NK-92 treated with Interleukin-12 subunit alpha and Interleukin-12 subunit beta, amount 100 ng/mL, for 24 hours (cell line): ENCODE data around the gene GRAP2.
A peak's percentile ranks its signal among the peaks of the same experiment; 100 is the strongest.
"Not testable (repeated sequence)": the region's sequence is repeated elsewhere in the genome, so short reads cannot be mapped to it uniquely, and the experiment has no call there.

ENCODE experiments used
- DNase-seq: peaks from one replicate; lab custom pipeline; 2025; lab: John Stamatoyannopoulos, UW

GRAP2 gene

GRCh38 chr22:39897841-39898240 lies 3.0 kb upstream of the GRAP2 start:
- no peak for DNase-seq

DNA sequence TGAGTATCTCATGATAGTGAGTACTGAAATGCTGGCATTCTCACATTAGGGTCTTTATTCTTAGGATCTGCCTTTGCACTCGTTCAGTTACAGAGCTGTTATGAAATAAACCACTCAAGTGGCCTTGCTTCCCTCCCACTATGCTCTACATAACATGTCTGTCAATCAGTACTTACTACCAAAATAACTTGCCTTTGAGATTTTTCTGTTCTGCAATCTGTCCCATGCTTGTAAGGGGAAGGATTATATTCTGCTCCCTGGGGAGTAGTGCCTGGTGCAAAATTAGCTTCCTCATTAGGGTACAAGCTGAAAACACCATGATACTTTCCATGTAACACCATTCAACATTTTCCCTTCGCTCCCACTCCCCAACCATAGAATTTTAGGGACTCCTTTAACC lies 1.9 kb upstream of the GRAP2 start:
- no peak for DNase-seq

- DNase-seq, result no peak
These were observed 772 bp downstream of the GRAP2 start for GRCh38 chr22:39901565-39902146.

- not testable (repeated sequence) for DNase-seq
These were observed 3.1 kb downstream of the GRAP2 start for GRCh38 chr22:39904024-39904423.

- DNase-seq, result no peak
These were observed 4.0 kb downstream of the GRAP2 start for GRCh38 chr22:39904862-39905261.

DNA sequence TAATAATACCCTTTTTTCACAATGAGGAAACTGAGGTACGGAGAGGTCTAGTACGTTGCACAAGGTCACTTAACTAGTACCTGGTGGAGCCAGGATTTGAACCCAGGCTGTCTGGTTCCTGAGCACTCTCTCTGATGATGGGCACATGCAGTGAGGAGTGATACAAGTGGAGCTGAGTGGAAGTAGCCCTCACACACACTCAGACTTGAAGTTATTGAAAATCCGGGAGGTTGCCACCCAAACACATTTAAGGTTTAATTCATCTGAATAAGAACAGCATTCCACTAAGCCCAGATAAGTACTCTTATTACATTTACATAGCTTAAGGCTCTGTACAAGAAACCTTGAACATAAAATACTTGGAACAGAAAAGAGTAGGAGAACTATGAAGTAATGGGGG lies 4.8 kb downstream of the GRAP2 start:
- DNase-seq, result no peak

- no peak for DNase-seq
These were observed 5.3 kb downstream of the GRAP2 start for GRCh38 chr22:39906207-39906606.

DNA sequence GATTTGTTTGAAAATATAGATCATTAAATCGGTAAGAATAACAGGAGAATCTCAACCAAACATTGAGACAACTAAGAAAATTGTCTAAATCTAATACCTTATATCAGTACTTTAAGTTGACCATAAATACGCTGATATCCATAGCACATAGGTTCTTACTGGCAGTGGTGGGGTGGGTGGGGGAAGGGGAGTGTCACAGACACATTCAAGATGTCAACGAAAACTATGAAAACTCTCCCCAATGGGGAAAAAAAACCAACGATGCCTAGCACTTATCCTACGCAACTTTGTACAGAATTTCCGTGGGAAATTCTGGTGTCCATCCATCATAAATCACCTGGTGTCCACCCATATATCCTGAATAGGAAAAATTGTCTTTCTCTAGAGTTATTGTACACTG lies 6.2 kb downstream of the GRAP2 start:
- no peak for DNase-seq

DNA sequence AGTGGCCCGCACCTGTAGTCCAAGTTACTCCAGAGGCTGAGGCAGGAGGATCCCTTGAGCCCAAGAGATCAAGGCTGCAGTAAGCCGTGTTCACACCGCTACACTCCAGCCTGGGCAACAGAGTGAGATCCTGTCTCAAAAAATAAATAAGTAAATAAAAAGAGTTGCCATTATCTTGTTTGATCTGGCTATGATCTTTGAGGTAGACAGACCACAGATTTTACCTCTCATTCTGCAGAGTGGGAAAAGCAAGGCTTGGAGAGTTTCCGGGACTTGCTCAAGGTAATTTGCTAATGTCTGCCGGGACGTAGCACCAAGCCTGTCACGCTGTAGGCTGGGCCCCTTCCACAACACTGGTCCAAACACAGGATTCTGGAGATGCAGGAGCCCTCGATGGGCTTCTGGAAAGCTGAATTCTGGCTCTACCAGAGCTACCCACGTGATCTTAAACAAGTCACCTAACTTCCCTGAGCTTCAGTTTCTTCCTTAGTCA lies 6.8 kb downstream of the GRAP2 start:
- DNase-seq, result no peak

DNA sequence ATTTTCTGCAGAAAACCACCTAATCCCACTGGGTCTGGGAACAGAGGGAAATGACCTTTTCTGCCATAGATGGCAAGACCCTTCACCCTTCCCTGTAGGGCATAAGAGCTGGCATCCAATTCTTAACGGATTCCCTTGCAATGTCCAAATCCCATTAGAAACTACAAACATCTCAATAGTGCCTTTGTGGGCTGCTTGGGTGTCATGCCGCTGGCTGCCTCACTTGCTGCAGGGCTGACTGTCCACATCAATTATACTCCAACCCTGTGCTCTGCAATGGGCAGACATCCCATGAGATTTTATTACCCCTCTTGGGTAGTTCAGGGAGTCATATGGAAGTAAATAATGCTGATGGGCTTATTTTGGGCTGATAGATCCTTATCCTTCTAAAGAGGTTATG lies 7.3 kb downstream of the GRAP2 start:
- no peak for DNase-seq

GRCh38 chr22:39908737-39909136 lies 7.9 kb downstream of the GRAP2 start:
- DNase-seq, result peak; percentile 35

DNA sequence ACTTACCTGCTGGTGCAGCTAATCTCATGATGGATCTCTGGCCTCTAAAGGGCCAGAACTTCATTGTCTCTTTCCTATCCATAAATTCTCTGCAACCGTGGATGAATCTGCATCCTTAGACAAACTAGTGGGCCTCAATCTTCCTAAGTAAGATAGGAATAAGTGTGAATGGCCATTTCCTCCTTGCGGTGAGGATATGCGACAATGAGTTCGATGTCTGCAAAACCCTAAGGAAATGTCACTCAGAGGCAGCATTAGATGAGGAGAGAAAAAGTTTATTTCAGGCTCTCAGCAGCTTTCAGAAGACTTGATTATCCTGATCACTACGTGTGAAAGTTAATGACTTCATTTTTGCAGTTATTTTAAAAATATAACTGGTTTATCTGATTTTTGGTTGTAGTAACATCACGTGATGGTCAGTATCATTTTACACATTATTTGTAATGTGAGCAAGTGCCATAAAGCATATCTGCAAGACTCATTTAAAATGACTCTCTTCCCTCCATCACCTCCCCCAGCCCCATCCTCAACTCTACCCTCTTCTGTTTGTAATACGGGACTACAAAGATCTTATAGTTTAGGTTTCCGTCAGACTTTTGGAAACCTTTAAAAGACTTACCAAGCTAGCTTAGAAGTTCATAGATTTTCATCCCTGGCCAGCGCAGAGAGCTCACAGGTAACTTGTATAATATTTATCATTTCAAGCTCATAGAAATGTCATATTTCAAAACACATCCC lies 10.2 kb downstream of the GRAP2 start:
- no peak for DNase-seq

- no peak for DNase-seq
These were observed 12.4 kb downstream of the GRAP2 start for GRCh38 chr22:39913321-39913720.

- DNase-seq, result no peak
These were observed 13.0 kb downstream of the GRAP2 start for GRCh38 chr22:39913886-39914285.

GRCh38 chr22:39914584-39914983 lies 13.7 kb downstream of the GRAP2 start:
- no peak for DNase-seq

DNA sequence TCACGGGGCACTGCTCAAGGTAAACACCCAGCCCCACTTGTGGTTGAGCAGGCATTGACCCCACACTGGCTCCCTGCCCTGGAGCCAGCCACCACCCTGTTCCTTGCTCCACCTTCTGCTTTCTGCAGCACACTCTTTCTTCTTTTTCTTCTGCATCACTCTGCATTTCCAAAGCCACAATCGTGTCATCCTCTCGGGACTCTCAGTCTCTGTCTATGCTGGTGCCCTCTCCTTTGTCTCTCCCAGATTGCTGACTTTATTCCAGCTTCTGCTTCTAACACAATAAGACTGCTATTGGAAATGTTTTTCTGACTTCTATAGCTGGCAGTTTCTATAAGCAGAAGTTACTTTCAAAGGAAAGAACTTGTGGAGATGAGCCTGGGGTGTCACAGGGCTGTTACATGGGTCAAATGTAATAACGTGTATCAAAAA lies 14.4 kb downstream of the GRAP2 start:
- DNase-seq, result no peak

- DNase-seq, result no peak
These were observed 15.6 kb downstream of the GRAP2 start for GRCh38 chr22:39916496-39916895.

- no peak for DNase-seq
These were observed 16.3 kb downstream of the GRAP2 start for GRCh38 chr22:39917197-39917643.

DNA sequence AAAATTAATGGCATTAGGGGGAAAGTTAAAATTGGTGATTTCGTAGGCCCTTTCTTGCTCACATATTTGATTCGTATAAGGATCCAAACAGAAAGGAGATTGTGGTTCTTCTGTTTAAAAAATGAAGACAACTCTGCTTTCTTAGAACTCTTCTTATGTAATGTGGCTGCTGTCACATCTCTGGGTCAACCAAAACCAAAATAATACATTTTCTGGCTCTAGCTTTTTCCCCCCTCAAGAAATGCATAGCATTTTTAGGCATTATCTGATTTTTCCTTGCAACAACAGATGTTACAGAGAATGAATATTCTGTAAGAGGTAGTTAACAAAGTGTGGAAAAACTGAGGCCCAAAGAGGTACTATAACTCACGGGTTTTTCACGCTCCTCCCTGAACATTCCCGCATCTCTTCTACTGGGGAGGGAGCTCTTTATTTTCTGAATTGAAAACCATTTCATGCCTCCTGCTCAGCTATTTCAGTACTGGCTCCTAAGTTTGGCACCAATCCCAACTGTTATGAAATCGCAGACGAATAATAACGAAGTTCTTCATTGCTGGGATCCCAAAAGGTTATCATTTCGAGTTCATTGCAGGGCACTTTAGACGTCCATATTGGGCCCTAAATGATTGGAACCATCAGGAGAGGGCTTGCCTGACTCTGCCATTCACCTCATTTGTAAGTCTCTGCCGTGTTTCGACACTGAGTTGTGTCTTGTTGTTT lies 17.1 kb downstream of the GRAP2 start:
- no peak for DNase-seq

DNA sequence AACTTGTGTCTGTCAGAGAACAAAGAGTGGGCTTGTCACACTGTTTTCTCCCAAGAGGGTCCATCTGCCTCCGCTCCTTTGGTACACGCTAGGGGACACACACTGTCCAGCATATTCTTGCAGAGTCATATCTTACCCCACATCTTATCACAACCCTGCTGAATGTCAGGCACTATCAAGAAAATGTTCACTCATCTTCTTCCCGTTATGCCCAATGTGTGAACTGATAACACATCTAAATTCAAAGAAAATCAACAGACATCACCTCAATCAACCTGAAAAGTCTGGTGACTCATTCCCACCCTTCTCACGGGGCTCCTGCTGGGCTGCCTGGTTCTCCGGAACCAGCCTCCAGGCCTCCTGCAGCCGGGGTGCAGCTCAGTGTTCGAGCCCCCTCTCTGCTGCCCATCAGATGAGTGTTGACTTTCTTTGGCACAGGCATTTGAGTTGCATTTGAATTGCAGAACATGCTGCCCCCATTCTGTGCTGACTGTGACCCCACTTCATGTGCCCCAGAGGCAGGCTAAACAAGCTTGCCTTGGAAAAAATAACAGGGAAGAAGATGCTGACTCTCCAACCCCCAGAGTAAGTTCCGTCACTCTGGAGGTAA lies 19.4 kb downstream of the GRAP2 start:
- DNase-seq, result no peak

DNA sequence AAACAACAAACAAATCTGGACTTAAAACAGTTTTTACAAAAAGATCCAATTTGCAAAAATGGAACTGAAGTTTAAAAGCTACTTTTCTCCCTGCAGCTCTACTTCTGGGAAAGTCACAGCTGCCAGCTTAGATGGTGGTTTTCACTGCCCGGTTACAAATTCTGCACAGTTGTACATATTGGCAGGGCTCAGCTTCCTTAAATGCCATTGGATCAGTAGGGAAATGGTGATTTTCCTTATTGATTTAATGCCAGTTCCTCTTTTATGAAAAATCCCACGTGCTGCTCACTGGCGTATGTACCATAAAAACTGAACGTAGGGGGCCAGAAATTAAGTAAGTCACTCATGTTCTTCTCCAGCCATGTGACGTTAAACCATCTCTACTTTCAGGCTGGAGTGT lies 22.8 kb downstream of the GRAP2 start:
- DNase-seq, result no peak

GRCh38 chr22:39924286-39924685 lies 23.4 kb downstream of the GRAP2 start:
- no peak for DNase-seq

DNA sequence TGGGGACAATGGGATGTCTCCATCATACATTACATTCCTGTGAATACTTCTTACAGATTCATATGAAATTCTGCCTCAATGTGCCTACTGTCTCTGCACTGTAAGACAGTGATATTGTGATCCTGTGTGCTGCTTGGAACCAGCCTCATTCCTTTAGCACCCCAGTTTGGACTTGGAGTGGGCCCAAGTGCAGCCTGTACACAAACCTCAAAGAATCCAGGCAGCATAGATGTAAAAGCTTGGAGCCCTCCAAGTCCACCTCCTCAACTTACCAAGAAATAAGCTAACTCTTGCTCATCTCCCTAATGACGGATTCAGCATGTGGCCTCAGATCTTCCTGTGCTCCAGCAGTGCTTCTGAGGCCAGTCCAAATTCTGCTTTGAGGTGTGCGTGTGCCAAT lies 24.4 kb downstream of the GRAP2 start:
- DNase-seq, result no peak
